ENCODE results near the gene CHST1.

CHST1 gene

DNA sequence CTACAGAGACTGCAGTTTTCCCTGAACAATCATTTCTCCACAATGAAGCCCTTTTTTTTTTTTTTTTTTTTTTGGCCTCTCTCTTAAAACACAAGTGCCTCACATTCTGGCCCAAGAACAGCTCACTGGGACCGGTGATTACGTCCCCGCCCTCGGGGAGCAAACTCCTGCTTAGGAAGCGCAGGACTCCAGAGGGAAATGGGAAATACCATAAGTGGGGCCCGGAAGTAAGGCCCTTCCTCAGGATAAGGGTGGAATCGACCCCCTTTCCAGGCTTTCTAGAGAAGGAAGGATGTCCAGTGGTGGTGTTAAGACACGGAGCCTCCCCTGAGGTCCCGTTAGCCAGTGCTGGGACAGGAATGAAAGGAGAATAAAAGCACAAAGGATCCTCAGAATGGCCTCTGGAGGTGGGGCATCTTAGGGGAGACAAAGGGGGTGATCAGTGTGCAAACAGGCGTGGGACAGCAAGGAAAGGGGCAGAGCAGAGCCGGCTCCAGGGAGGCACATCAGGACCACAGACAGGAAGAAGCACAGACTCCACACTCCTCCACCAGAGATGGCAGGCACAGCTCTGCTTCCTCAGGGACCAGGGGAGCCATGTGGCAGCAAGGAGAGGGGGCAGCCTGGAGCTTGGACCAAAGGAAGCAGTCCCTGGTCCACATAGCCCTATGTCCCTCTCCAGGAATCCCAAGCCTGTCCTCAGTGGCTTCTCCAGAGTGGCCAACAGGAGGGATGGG is 61.3 kb downstream of the CHST1 start:
- peak; percentile 51 for DNase-seq

DNA sequence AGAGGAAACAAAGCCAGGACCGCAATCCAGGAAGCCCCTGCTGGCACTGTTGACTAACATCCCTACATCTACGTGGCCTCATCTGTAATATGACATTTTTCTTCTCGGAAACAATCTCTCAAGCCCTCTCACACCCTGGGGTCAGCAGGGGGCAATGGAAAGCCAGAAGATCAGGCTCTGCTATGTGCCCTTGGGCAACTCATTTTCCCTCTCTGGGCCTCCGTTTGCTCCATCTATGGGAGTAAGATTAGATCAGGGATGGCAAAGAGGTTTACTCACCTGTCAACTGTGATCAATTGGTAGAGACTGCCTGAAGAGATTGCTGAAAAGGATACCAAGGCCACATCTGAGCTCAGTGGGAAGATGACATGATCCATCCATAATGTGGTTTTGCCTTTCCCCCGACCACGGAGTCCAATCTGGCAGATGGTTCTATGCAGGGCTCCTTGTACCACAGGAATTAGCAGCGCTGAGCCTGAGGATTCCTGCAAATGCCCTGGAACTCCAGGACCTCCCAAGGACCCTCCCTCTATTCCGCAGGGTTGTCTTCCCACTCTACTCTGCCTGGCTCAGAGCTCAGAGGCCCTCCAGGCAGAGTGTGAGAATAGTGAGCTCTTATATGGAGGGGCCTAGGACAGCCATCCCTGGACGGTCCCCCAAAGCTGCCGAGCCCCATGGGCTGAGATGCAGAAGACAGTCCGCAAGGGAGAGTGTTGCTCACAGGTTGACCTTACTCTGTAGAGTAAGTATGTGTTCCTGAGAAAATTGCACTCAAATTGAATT is 66.1 kb downstream of the CHST1 start:
- peak; percentile 84 for DNase-seq

All from islet precursor cell (in vitro differentiated cells).